G401.6 (cell line): ENCODE results near the gene TAOK3.
A peak's percentile ranks its signal among the peaks of the same experiment; 100 is the strongest.

Experiments used
- FAIRE-seq: peaks from 2 replicates; lab custom pipeline; 2012; peaks lifted over from hg19 to GRCh38; lab: Jason Lieb, UNC

Gene TAOK3

GRCh38 chr12:118190266-118190665, 182.4 kb downstream of the TAOK3 start:
- FAIRE-seq: peak; percentile 79

- FAIRE-seq: no peak
These were observed 182.9 kb downstream of the TAOK3 start for GRCh38 chr12:118189741-118190191.

GRCh38 chr12:118188690-118189371, 183.9 kb downstream of the TAOK3 start:
- no peak for FAIRE-seq

- no peak for FAIRE-seq
These were observed 184.8 kb downstream of the TAOK3 start for GRCh38 chr12:118187751-118188435.

GRCh38 chr12:118185602-118186397, 186.9 kb downstream of the TAOK3 start:
- FAIRE-seq: no peak

GRCh38 chr12:118183711-118184110, 189.0 kb downstream of the TAOK3 start:
- FAIRE-seq: no peak

GRCh38 chr12:118183155-118183554, 189.6 kb downstream of the TAOK3 start:
- FAIRE-seq: no peak

- no peak for FAIRE-seq
These were observed 196.8 kb downstream of the TAOK3 start for GRCh38 chr12:118175823-118176447.

GRCh38 chr12:118166946-118167345, 205.8 kb downstream of the TAOK3 start:
- no peak for FAIRE-seq

GRCh38 chr12:118164798-118165486, 207.8 kb downstream of the TAOK3 start:
- peak; percentile 77 for FAIRE-seq

GRCh38 chr12:118160536-118160935, 212.2 kb downstream of the TAOK3 start:
- FAIRE-seq: no peak

- FAIRE-seq: no peak
These were observed 221.0 kb downstream of the TAOK3 start for GRCh38 chr12:118151755-118152154.

GRCh38 chr12:118150625-118151024, 222.1 kb downstream of the TAOK3 start:
- FAIRE-seq: no peak

- FAIRE-seq: no peak
These were observed 224.4 kb downstream of the TAOK3 start for GRCh38 chr12:118148287-118148686.

- no peak for FAIRE-seq
These were observed 226.9 kb downstream of the TAOK3 start for GRCh38 chr12:118145798-118146156.

GRCh38 chr12:118145113-118145797, 227.5 kb downstream of the TAOK3 start:
- FAIRE-seq: no peak

- no peak for FAIRE-seq
These were observed 228.2 kb downstream of the TAOK3 start for GRCh38 chr12:118144499-118144898.

GRCh38 chr12:118140825-118141224, 231.9 kb downstream of the TAOK3 start:
- FAIRE-seq: no peak

- FAIRE-seq: no peak
These were observed 235.5 kb downstream of the TAOK3 start for GRCh38 chr12:118137148-118137678.

- no peak for FAIRE-seq
These were observed 236.1 kb downstream of the TAOK3 start for GRCh38 chr12:118136559-118137003.
